IPS DF 4.7 (cell line): ENCODE data around the gene PPP6R1.
"Not testable (repeated sequence)": the region's sequence is repeated elsewhere in the genome, so short reads cannot be mapped to it uniquely, and the experiment has no call there.

Experiments
- DNase-seq: peaks from one replicate; pipeline ENCODE4 v3.0.0-alpha.2; 2013; ENCODE audit warnings: low spot score; ENCODE audit errors: extremely low read depth

The PPP6R1 gene

GRCh38 chr19:55224038-55224665 is 34.7 kb downstream of the PPP6R1 start:
- DNase-seq = no peak

GRCh38 chr19:55223291-55224037 is 35.4 kb downstream of the PPP6R1 start:
- no peak for DNase-seq

GRCh38 chr19:55220525-55220924 is 38.3 kb downstream of the PPP6R1 start:
- DNase-seq = no peak

GRCh38 chr19:55216461-55217198 is 42.2 kb downstream of the PPP6R1 start:
- peak; percentile 80 for DNase-seq

- no peak for DNase-seq
Observed at GRCh38 chr19:55213547-55213946, 45.3 kb downstream of the PPP6R1 start.

- DNase-seq = no peak
Observed at GRCh38 chr19:55212447-55212846, 46.4 kb downstream of the PPP6R1 start.

GRCh38 chr19:55209693-55210472 is 48.9 kb downstream of the PPP6R1 start:
- no peak for DNase-seq

GRCh38 chr19:55208880-55209692 is 49.7 kb downstream of the PPP6R1 start, which contains the start of gene PTPRH:
TSS of gene PTPRH (minus strand) at chr19:55209501. CDS start at chr19:55209433, 68 bp downstream.
- DNase-seq = no peak

- DNase-seq = no peak
Observed at GRCh38 chr19:55206664-55207500, 51.9 kb downstream of the PPP6R1 start.

GRCh38 chr19:55202199-55202598 is 56.6 kb downstream of the PPP6R1 start:
- not testable (repeated sequence) for DNase-seq

- DNase-seq = no peak
Observed at GRCh38 chr19:55199620-55200204, 59.1 kb downstream of the PPP6R1 start.

- DNase-seq = no peak
Observed at GRCh38 chr19:55198651-55199050, 60.2 kb downstream of the PPP6R1 start.

- no peak for DNase-seq
Observed at GRCh38 chr19:55197528-55197927, 61.3 kb downstream of the PPP6R1 start.

- no peak for DNase-seq
Observed at GRCh38 chr19:55196803-55197202, 62.0 kb downstream of the PPP6R1 start.

- no peak for DNase-seq
Observed at GRCh38 chr19:55193481-55193880, 65.3 kb downstream of the PPP6R1 start.

- DNase-seq = no peak
Observed at GRCh38 chr19:55189403-55189835, 69.4 kb downstream of the PPP6R1 start.

- DNase-seq = no peak
Observed at GRCh38 chr19:55188625-55189024, 70.2 kb downstream of the PPP6R1 start.

GRCh38 chr19:55186080-55186479 is 72.7 kb downstream of the PPP6R1 start:
- no peak for DNase-seq

- DNase-seq = no peak
Observed at GRCh38 chr19:55181740-55182139, 77.1 kb downstream of the PPP6R1 start.
